ENCODE results near the gene ZNF443.
"Not testable (repeated sequence)": the region's sequence is repeated elsewhere in the genome, so short reads cannot be mapped to it uniquely, and the experiment has no call there.

Gene ZNF443

GRCh38 chr19:12411893-12412292 lies 28.9 kb downstream of the ZNF443 start:
- DNase-seq: no peak

- DNase-seq: peak; percentile 92
Observed at GRCh38 chr19:12400633-12401502, 40.0 kb downstream of the ZNF443 start, which contains the start of gene ZNF799. TSS of gene ZNF799 (minus strand) at chr19:12401271. CDS start at chr19:12401070, 201 bp downstream.

GRCh38 chr19:12399901-12400632 lies 40.8 kb downstream of the ZNF443 start:
- peak; percentile 1 for DNase-seq

- DNase-seq: not testable (repeated sequence)
Observed at GRCh38 chr19:12391148-12391547, 49.7 kb downstream of the ZNF443 start.

GRCh38 chr19:12386365-12386764 lies 54.5 kb downstream of the ZNF443 start:
- not testable (repeated sequence) for DNase-seq

GRCh38 chr19:12380444-12380737 lies 60.4 kb downstream of the ZNF443 start:
- no peak for DNase-seq

- DNase-seq: no peak
Observed at GRCh38 chr19:12379732-12380443, 60.9 kb downstream of the ZNF443 start.
